Prostate gland (tissue), 2 donors: ENCODE data around the gene DNMT1.
"Not testable (repeated sequence)": the region's sequence is repeated elsewhere in the genome, so short reads cannot be mapped to it uniquely, and the experiment has no call there.

Experiments
- CTCF ChIP-seq, 4 experiments: fragments of 200-600 bp in 2 of 4; fragments of 450-650 bp in 2 of 4; sonication (generic) in 2 of 4; IDR thresholded peaks; 1 replicate in 3 of 4; 2 replicates in 1 of 4; pipeline ENCODE4 v1.5.1; 2016 to 2019; ENCODE audit warnings: antibody characterized with exemption in 4 of 4, mild to moderate bottlenecking in 2 of 4, moderate library complexity in 2 of 4
- POLR2A ChIP-seq: fragments of 450-650 bp; IDR thresholded peaks from one replicate; pipeline ENCODE4 v1.6.1; 2016; ENCODE audit warnings: antibody characterized with exemption, mild to moderate bottlenecking
- POLR2AphosphoS5 ChIP-seq: sonication (generic); formaldehyde crosslinking; IDR thresholded peaks from one replicate; pipeline ENCODE4 v1.6.1; 2017; ENCODE audit warnings: antibody characterized with exemption

- TF ChIP-seq CTCF (IDR thresholded peaks at IDR 0.05); POLR2AphosphoS5; POLR2A: not testable (repeated sequence)
These were observed 14.7 kb downstream of the DNMT1 start for GRCh38 chr19:10180024-10180423.
